GM19463 (cell line): ENCODE measurements around the gene FNBP1.
"Not testable (repeated sequence)": the region's sequence is repeated elsewhere in the genome, so short reads cannot be mapped to it uniquely, and the experiment has no call there.

Experiments
- ATAC-seq: cut with Tn5 transposase; IDR thresholded peaks from one replicate; pipeline ENCODE4 v1.9.1; 2021; ENCODE audit warnings: mild to moderate bottlenecking, moderate library complexity; ENCODE audit not compliant: unreplicated experiment

The FNBP1 gene

GRCh38 chr9:129898185-129898584, 144.8 kb downstream of the FNBP1 start:
- ATAC-seq = no peak

DNA sequence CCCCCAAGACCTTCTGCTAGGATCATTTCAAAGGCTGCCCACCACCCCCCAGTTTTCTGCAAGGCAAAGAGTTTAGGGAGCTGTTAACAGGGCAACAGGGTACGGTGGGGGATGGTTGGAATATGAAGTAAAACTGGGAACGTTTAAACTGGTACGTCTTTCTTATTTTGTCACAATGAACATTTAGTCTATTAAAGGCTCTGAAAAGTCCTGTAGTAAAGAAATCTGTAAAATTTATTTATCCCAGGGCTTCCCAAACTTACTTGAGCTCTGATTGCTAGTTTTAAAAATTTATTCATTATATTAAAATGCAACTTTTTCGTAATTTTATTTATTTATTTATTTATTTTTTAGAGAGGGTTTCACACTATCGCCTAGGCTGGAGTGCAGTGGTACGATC, 145.7 kb downstream of the FNBP1 start:
- ATAC-seq = no peak

- ATAC-seq = no peak
Observed at GRCh38 chr9:129895376-129896268, 147.4 kb downstream of the FNBP1 start.

- no peak for ATAC-seq
Observed at GRCh38 chr9:129894120-129894823, 148.7 kb downstream of the FNBP1 start.

DNA sequence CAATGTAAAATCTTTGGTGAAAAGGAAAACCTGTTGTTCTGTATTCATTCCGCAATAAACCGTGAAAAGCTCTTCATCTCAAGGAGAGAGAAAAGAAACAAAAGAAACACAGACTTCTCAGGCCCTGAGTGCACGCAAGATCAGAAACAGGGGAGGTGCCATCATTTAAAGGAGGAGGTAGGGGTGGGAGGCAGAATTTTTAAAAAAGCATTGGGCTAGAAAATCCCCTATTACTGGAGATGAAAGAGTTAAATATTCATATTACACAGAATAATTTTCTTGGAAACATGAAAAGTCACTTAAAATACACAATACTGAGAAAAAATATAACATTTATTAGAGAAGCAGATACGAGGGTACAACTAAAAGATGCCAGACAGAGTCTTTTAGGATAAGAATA, 151.4 kb downstream of the FNBP1 start:
- ATAC-seq = no peak

GRCh38 chr9:129890718-129891299, 152.2 kb downstream of the FNBP1 start:
- ATAC-seq = not testable (repeated sequence)

GRCh38 chr9:129889941-129890717, 152.9 kb downstream of the FNBP1 start:
- ATAC-seq = no peak

DNA sequence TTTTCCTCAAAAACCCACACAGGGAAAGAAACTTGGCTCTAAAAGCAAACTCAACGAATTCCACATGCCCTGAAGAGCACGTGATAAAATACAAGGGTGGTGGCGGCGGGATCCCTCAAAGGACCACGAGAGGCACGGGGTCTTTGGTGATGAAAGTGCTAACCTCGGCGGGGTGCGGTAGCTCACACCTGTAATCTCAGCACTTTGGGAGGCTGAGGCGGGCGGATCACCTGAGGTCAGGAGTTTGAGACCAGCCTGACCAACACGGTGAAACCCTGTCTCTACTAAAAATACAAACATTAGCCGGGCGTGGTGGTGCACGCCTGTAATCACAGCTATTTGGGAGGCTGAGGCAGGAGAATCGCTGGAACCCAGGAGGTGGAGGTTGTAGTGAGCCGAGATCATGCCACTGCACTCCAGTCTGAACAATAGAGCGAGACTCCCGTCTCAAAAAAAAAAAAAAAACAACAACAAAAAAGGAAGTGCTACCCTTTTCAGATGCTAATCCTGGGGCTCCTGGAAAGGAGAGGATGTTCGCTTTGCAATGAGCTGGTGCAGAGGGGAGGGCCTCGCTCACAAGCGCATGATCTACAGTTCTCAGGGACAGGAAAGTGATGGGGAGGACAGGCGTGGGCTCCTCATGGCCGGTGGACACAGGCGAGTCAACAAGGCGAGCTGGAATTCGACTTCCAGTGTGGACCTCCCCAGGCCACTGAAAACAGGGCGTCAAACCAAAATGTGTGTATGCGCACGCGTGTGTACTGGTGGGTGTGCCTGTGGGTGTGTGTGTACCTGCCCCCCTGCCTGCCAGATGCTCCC, 153.7 kb downstream of the FNBP1 start:
- no peak for ATAC-seq

DNA sequence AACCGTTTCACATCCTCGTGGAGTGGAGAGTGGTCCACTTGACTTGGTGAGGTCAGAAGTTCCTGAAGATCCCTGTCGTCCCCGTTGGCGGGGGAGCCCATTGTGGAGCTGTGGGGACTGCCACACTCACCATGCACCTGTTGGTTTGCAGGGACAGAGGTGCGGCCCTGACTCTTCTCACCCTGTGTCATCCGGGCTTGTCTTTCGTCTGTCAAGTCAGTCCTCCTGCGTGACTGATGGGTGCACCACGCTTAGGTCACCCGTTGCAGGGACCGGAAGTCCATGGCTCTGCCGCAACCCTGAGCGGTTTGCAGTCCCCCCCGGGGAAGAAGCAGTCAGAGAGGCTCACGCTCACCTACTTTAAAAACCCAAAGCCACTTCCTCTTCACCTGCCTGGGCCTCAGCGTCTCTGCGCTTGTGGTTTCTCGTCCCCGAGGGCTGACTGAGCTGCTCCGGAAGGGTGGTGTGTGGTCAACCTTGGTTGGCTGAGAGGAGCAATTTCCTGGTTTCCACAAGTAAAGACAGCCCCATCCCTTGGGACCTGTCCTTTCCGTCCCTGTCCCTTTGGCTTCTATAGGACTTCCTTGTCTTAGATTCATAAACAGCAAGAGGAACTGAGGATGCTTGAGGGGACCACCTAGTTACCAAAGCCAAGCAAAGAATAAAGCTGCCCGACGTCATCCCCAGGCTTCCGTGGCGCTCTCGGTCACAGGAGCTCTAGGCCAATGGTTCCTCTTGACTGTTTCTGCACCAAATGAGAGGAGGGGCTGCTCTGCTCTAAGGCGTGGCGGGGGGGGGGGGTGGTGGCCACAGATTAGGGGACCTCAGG, 154.5 kb downstream of the FNBP1 start:
- ATAC-seq = peak; percentile 48

- no peak for ATAC-seq
Observed at GRCh38 chr9:129887334-129888292, 155.4 kb downstream of the FNBP1 start.

DNA sequence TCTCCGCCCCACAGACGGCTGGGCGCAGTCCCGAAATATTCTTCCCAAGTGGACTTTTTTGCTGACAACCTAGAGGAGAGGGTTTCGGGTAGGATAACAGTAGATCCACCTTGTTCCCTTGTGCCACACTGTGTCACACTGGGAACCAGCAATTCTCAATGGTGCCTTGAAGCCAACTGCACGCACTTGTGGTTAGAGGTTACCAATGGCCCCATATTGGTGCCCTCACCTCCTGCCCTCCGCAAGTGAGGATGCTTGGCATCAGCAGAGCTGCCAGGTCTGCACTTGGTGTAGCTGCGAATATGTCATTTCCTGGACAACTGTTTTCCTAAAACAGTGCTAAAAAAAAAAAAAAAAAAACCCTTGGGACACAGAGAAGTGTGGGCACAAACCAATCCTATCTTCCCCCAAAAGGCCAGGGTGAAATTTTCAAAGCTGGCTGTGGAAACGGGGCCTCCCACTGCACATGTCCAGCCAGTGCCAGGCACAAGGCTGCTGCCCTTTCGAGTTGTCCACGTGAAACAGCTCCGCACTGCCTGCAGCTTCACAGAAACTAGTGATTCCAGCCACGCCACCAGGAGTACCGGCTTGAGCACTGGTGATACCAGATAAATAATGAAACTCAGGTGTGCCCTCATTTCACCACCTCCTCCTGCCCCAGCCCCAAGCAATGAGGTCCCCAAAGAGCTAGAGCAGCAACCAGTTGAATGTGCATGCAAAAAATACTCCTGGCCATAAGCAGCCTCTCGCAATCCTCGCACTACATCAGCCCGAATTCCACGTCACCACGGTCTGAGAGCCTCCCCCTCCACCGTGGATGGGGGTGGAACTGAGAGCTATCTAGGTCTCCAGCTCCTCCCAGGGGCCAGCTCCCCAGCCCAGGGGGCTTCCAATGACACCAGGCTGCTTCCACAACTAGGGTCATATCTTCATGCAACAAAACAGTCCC, 156.5 kb downstream of the FNBP1 start:
- ATAC-seq = no peak

DNA sequence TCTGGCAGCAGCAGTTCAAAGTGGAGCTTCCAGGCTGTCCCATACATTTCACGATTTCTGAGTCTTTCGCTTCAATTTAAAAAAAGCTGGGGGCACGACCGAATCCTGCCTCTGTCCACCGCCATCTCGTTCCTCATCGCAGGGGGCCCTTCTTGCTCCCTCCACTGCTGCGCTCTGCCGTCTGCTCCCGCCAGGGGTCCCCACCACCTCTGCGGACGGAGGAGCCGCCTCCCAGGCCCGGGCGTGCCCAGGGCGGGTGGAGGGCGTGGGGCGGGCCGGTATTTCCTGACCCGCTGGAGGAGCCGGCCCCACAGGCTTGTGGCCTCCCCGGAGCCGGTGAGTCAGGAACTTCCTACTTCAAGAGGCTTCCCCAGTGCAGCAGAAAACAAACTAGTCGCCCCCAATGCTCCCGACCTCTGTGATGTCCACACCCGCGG, 157.3 kb downstream of the FNBP1 start:
- ATAC-seq = peak; percentile 33

GRCh38 chr9:129885018-129885669, 157.8 kb downstream of the FNBP1 start:
- no peak for ATAC-seq

DNA sequence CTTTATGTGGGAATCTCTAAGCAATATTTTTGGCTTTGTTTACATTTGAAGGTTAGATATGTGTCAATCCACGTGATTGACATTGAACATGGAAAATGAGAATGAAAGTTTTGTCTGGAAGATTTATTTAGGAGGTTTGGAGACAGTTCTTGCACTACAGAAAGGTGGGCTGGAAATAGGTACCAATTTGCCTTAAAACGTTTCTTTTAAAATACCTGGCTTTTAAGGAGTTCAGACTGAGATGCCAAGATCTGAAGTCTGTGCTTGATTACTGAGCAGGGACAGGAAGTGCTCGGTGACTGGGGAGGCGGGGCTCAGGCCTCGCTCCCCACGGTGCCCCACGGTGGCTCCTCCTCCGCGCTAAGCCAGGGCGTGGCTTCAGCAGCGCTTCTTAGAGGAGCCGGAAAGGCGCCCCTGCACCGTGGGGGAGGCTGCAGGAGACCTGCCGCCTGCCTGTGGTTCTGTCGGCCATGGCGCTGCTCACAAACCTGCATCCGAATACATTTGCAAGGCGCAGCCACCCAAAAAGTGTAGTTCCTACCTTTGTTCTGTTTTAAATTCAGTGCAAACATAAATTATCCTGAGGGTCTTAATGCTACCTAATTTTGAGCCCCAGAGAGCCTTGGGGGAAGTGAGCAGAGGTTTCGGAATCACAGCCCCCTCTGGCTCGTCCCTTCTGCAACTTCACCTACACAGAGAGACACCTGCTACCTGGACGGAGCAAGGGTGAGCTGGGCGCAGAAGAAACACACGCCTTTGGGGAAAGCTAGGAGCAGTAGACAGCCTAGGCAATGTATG, 158.6 kb downstream of the FNBP1 start:
- peak; percentile 51 for ATAC-seq

- no peak for ATAC-seq
Observed at GRCh38 chr9:129881547-129882324, 161.3 kb downstream of the FNBP1 start.
